Endometrial microvascular endothelial cells (primary cell): ENCODE results near the gene TADA1. TPM values are rescaled to one million over a fixed set of nuclear protein-coding genes. Genes with fewer than 3 reads are reported as not detected.
"Not testable (repeated sequence)": the region's sequence is repeated elsewhere in the genome, so short reads cannot be mapped to it uniquely, and the experiment has no call there.

Experiments used
- in situ Hi-C: cut with HindIII; loops from 2 replicates; pipeline ENCODE4 v1.10.0; 2017; ENCODE audit warnings: low sequenced_read_pairs, low pct_unique_long_range_greater_than_20kb; ENCODE audit errors: inconsistent ontology term
- total RNA-seq: library from RNA; depleted of rRNA; stranded (reverse); fragments of >200 nt; gene quantifications from one replicate; pipeline ENCODE4 v1.2.3, GENCODE V29; 2015; ENCODE audit errors: inconsistent ontology term

Gene TADA1
- total RNA-seq, 1 donor from 2014 or later, result 12.0 TPM

DNA sequence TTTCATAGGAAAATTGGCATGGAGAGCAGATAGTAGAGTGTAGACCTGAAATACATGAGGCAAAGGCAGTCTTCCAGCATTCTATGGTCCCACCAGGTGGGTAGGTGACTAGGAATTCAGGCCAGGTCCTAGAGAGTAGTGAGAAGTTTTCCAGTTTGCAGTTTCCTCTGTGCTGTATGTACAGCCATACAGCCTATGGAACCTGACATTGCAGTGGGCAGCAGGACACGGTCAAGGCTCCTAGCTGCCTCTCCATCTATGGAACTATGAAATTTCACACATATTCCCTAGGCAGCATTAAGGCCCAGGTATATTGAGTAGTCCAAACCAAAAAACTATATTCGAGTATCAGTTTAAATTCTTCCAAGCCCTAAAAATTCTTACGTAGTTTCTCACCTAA, 20.5 kb downstream of the TADA1 start:
- in situ Hi-C loops, result no loop called here

- in situ Hi-C loops, result no loop called here
These were observed 23.1 kb downstream of the TADA1 start for GRCh38 chr1:166852918-166853317.

GRCh38 chr1:166849135-166849534, 26.9 kb downstream of the TADA1 start:
- in situ Hi-C loops, result no loop called here

DNA sequence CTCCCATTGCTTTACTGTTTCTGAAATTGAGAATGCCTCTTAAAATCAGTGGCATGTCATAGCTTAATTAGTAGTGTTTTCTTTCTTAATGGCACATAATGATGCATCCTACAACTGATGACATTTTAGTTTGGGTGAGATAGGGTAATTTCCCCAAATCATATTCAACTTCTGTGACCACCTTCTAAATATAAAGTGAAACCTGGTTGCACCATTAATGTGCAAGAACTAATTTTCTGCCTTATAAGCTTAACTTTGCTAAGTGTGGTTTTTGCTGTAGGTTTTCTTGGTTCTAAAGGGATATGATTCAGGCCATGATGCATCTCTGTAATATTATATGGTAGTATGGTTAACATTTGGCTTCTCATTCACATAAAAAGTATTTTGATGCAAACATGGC, 27.9 kb downstream of the TADA1 start:
- in situ Hi-C loops, result no loop called here

- in situ Hi-C loops, result no loop called here
These were observed 31.3 kb downstream of the TADA1 start for GRCh38 chr1:166844791-166845190.

DNA sequence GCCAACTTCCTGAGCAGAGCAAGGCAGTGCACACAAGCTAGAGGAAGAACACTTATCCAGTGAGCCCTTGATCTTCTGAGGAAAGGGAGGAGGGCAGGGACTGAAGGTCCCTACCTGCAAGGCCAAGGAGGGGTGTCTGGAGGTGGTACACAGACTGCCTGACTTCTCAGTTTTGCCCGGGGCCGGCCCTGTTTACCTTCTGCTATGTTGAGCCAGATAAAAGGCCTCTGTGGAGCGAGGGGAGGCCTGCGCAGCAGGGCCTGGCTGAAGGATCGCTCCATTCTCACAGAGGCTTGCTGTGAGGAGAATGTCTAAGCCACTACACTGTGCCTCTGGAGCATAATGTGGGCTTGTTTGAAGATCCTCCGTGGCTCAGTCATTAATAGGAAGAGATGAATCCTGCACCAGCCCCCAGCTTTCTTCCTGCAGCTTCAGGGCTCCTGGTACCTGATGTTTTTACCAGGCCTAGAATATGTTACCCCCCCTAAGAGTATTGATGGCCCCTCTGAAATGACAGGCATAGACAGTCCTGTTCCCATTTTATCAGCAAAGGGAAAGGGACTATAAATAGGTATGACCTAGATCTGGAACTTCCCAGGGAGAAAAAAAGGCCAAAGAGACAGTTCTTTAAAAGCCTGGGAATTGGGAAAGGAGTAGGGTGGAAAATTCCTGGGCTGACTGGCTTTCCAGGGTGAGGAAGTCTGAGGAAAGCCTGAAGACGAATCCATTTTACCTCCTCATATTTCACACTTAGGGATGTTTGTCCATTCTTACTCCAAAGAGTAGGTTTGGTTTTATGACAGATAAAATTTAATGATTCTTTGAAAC, 32.1 kb downstream of the TADA1 start:
- in situ Hi-C loops, result no loop called here

- in situ Hi-C loops, result no loop called here
These were observed 32.7 kb downstream of the TADA1 start for GRCh38 chr1:166843322-166843721.

- in situ Hi-C loops, result no loop called here
These were observed 35.5 kb downstream of the TADA1 start for GRCh38 chr1:166840309-166841274.

DNA sequence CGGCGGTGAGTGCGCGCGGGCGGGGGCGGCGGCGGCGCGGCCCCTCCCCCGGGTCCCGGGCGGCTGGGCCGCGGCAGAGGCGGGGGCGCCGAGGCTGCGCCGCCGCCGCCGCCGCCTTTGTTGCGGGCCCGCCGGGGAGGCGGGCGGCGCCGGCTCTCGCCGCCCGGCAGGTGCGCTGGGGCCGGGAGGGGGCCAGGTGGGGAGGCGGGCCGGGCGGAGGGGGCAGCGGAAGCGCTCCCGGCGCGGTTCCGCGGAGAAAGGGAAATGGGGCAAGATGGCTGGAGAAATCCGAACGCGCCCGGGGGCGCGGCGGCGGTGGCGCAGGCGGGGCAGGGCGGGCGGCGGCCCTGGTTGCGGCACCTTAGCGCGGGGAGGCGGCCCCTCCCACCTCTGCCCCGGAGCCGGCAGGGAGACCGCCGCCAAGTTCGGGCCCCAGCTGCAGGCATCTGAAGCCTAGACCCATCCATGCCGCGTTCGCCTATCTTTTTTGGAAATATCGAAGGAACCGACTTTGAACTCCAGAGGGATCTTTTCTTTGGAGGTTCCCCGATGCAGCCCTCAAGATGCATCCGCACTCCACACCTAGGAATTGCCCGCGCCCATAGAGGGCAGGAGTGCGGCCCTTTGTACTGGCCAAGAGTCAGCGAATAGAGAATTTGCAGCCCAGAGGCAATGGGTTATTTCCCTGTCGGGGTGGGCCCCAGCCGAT, 36.3 kb downstream of the TADA1 start:
- in situ Hi-C loops, result no loop called here

DNA sequence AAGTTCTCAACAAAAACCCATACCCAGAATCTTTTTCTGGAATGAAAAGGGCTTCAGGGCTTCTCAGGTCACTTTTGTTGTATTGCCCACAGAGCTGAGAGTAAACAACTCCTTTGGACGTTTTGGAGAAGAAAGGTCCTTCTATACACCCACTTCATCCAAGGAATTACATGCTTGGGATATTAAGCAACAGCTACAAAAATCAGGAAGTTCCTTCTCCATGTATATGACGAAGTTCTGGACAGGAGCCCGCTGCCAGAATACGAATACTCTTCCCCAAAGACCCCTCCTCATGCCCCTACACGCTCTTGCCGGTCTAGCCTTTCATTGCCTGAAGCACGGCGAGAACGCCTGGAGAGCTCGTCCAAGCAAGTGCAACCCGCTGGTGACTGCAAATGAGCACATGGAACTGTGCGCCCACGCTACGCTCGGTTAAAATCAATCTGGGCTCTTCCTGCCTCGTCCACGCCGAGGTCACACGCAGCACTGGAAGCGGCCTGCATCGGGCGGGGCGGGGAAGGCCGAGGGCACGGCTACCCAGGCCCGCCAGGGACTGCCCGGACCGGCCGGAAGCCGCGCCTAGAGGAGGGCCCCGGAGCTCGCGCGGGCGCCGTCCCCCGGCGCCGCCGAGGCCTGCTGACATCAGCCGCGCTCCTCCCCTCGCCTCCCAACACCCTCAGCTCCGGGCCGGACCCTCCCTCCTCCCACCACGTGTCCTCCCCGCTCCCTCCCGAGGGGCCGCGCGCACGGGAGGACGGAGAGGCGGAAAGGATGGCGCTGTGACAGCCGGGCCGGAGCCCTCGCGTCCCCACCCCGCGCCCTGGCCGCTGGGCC, 37.1 kb downstream of the TADA1 start, which contains the start of gene POGK:
POGK (plus strand) TSS at position 710 of the 834 bp plus-strand sequence. CDS start 1,482 bp downstream, outside the sequence.
- in situ Hi-C loops, result no loop called here

DNA sequence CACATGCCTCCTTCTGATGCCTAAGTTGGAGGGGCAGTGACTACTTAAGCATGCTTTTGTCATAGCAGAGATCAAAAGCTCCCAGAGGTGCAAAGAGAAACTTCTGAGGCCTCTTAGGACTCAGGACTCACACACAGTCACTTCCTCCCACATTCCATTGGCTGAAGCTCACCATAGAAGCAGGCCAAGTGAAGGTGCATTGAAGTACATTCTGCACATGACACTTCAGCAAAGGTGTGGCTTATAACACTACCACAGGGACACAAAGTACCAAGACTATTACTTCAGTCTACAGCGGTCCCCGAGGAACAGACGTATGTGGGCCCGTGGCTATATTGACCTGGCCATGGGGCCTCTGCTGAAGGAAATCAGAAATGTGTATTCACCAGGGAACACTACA, 39.3 kb downstream of the TADA1 start:
- in situ Hi-C loops, result no loop called here

DNA sequence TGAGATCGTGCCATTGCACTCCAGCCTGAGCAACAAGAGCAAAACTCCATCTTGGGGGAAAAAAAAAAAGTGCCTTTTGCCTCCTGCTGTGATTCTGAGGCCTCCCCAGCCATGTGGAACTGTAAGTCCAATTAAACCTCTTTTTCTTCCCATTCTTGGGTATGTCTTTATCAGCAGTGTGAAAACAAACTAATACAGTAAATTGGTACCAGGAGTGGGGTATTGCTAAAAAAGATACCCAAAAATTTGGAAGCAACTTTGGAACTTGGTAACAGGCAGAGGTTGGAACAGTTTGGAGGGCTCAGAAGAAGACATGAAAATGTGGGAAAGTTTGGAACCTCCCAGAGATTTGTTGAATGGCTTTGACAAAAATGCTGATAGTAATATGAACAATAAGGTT, 46.3 kb downstream of the TADA1 start:
- in situ Hi-C loops, result not testable (repeated sequence)

DNA sequence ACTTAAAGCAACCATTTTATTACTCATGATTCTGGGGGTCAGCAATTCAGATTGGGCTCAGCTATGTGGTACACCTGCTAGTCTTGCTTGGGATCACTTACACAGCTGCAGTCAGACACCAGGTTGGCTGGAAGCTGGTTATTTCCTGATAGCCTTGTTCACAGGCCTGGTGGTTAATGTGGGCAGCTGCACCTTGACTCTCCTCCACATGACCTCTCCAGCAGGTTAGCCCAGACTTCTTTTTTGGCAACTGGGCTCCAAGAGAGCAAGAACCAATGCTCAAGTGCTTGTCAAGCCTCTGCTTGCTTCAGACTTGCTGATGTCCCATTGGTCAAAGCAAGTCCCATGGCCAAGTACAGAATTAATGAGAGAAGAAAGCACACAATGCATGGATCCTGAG, 48.6 kb downstream of the TADA1 start:
- in situ Hi-C loops, result no loop called here

GRCh38 chr1:166822385-166822784, 53.7 kb downstream of the TADA1 start:
- in situ Hi-C loops, result no loop called here

DNA sequence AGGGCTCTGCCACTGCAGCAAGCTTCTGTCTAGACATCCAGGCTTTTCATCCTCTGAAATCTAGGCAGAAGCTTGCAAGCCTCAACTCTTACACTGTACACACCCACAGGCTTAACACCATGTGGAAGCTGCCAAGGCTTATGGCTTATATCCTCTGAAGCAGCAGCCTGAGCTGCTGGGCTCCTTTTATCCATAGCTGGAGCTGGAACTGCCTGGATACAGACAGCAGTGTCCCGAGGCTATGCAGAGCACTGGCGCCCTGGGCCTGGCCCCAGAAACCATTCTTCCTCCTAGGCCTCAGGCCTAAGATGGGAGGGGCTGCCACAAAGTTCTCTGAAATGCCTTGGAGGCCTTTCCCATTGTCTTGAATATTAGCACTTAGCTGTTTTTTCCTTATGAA, 56.1 kb downstream of the TADA1 start:
- in situ Hi-C loops, result no loop called here

DNA sequence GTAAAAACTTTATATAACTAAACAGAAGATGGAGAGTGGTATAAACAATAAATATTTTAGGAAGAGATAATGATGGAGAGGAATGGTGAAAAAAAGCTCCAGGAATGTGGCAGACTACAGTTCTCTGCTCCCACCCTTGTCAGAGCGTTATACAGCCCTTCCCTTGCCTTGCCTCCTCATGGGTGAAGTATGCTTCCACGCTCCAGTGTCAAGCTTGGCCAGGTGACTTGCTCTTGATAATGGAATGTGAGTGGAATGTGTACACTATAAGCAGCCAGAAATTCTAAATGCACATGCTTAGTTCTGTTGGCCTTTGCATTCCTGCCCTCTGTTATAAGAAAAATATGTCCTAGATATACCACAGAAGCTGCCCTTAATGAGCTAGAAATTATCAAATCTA, 61.5 kb downstream of the TADA1 start:
- in situ Hi-C loops, result no loop called here

DNA sequence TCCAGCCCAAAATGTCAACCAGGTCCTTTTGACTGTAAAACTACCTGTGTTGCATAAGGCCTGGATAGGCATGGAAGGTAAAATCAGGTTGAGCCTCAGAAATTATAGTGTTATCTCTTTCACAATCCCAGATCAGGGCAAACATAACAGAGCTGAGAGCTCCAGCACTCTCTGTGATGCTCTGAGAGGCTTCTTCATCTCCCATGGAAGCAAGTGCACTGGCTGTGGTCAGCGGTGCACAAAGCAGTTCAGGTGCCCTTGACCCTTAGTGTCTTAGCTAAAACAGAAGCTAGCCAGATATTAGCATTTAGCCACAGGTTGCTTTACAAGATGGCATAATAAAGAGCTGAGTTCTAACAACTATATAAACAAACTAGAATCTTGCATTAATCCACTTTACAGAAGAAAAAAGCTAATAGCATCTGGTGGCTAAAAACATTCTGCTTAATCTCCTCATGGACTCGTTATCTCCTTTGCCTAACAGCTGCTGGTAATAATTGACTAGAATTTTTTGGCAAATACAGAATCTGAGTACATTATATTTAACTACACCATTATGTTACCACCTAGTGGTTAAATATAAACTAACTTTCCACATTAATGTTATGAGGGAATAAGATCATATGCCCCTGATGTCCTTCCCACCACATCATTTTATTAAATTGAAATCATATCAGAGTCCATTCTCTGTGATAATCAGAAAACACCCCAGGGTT, 62.4 kb downstream of the TADA1 start:
- in situ Hi-C loops, result no loop called here

- in situ Hi-C loops, result no loop called here
These were observed 64.4 kb downstream of the TADA1 start for GRCh38 chr1:166811691-166812090.
